Activated gamma-delta T cell treated with anti-CD3 and anti-CD28 coated beads, Interleukin-2, amount 50 U/mL, for 16 hours (primary cell): ENCODE measurements around the gene PJVK.
A peak's percentile ranks its signal among the peaks of the same experiment; 100 is the strongest.
"Not testable (repeated sequence)": the region's sequence is repeated elsewhere in the genome, so short reads cannot be mapped to it uniquely, and the experiment has no call there.

Experiments
- DNase-seq: peaks from one replicate; pipeline ENCODE4 v3.0.0-alpha.2; 2020; ENCODE audit warnings: low read depth

PJVK gene

DNA sequence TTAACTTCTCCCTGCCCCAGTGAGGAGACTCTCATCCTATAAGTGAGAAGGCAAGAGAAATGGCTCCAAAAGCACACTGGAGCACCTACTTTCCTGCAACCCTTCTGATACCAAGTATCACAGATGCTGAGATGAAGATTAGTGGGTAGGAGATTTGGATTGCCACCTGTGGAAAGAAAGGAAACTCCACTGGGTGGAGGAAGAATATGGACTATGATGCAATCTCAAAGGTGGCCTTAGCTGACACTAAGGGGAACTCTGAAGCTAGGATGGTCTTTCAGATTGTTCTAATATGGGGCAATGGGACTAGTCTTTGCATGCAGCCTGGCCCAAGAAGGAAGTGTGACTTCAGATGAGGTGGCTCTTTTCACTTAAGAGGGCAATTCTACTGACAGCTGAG is 21.8 kb upstream of the PJVK start:
- no peak for DNase-seq

DNA sequence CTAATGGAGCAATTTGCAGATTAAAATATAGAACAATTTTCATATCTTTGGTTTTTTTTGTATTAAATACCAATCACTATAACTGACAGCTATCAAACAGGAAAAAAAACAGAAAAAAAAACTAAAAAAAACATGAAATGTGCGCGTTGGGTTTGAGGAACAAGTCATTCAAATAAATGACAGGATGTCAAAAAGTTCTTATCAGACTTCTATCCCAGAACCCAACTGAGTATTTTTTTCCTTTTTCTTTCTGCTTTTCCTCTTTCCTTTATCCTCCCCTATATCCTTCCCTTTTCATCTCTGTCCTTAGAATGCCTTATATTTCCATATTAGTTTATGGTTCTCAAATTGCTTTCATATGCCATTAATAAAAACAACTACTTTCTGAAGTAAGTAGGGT is 14.5 kb upstream of the PJVK start:
- DNase-seq = no peak

DNA sequence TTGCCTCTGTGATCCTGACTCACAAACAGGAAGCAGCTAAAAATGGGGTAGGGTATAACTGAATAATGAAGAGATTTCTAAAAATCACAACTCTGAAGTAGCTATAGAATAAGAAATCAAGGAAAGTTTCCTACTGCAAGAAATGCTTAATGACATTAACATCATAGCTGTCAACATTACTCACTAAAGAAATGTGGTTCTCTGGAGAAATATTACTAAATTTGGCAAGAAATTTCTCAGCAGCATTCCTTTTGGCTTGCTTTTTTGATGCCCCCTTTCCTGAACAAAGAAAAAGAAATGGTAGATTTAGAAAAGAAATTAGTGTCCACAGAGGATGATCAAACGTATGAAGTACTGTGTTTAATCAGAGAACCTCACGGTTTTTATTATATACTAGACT is 9.8 kb upstream of the PJVK start:
- DNase-seq = no peak

- DNase-seq = no peak
Observed at GRCh38 chr2:178448968-178449661, 2.1 kb upstream of the PJVK start.

GRCh38 chr2:178449700-178450523 is 1.3 kb upstream of the PJVK start:
- DNase-seq = no peak

DNA sequence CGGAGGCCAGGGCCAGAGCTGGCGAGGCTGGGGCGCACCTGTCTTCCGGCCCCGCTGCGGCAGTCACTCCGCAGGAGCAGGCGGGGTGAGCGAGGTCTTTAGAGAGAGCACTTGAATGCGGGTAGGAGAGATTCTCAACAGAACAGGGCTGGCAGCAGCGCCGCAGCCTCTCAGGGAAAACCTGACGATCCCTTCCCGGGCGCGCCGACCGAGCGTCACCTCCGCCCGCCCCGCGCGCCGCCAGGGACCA is 729 bp upstream of the PJVK start:
- peak; percentile 62 for DNase-seq

GRCh38 chr2:178452334-178452733 is 1.2 kb downstream of the PJVK start:
- DNase-seq = no peak

GRCh38 chr2:178452870-178453269 is 1.7 kb downstream of the PJVK start:
- no peak for DNase-seq

GRCh38 chr2:178455947-178456346 is 4.8 kb downstream of the PJVK start:
- no peak for DNase-seq

DNA sequence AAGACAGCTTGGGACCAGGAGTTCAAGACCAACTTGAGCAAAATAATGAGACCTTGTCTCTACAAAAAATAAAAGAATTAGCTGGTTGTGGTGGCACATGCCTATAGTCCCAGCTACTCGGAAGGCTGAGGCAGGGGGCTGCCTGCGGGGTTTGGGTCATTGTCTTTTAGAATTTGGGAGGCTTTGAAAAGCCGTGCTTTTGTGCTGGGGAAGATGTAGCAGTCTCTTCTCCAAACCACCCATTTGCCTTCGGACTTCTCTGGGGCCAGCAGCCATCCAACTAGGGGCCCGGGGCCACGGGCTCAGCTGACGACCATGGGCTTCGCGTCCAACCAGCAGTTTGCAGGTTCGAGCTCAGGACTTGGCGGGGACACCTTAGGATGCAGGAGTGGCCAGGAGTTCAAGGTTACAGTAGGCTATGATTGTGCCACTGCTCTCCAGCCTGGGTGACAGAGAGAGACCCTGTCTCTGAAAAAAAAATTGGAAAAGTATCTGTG is 6.3 kb downstream of the PJVK start:
- no peak for DNase-seq

DNA sequence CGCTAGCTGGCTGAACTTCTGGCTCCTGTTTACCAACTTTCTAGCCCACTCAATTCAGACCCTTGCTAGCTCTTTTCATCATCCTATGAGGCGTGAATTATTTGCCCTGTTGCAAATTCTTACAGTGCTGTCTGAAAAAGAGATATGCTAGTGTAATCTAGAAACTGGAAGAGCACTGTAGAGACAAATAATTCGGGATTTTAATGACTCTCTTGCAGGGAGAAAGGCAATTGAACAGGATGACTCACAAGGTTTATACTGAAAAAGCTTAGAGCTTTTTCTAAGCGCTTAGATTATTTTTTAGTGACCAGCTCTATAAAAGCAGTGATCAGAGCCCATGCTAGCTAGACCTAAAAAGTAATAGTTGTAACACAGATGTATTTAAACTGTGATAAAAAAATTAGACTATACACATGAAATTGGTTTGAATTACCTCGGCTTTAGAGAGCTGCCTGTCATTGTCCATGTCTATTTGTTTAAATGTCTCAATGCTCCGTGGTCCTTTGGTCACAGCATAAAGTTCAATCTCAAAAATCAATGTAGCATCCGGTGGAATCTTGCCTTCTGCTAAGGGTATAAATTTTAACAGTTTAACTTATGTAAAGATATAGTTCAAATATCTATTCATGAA is 18.2 kb downstream of the PJVK start:
- DNase-seq = no peak

GRCh38 chr2:178471313-178471712 is 20.1 kb downstream of the PJVK start:
- DNase-seq = not testable (repeated sequence)

- no peak for DNase-seq
Observed at GRCh38 chr2:178473373-178473772, 22.2 kb downstream of the PJVK start.

DNA sequence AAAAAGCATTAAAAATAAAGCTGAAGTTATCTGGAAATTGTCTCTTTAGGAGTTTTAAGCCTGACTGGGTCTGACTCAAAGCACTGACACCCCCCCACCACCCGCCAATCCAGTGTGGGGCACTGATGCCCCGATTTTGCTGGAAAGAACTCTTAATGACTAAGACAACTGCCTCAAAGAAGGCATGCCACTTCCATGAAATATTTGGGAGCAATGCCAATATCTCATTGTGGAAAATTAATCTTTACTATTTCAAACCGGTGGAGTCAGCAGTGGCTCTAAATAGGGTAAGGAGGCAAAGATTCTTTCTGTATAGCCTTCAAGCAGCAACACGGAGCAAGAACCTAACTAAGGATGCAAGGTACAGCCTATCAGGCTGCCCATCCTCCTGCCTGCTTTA is 22.8 kb downstream of the PJVK start:
- no peak for DNase-seq

GRCh38 chr2:178474560-178474959 is 23.4 kb downstream of the PJVK start:
- no peak for DNase-seq

DNA sequence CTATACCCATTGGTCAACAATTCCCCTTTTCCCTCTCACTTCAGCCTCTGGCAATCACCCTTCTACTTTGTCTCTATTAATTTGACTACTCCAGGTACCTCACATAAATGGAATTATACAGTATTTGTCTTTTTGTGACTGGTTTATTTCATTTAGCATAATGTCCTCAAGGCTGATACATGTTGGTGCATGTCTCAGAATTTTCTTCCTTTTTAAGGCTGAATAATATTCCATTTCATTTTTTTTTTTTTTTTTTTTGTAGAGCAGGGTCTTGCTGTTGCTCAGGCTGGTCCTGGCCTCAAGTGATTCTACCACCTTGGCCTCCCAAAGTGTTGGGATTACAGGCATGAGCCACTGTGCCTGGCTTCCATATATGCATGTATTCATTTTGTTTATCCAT is 25.3 kb downstream of the PJVK start:
- no peak for DNase-seq

- DNase-seq = no peak
Observed at GRCh38 chr2:178477443-178478129, 26.4 kb downstream of the PJVK start.

- DNase-seq = no peak
Observed at GRCh38 chr2:178478130-178478438, 26.9 kb downstream of the PJVK start.

- peak; percentile 75 for DNase-seq
Observed at GRCh38 chr2:178478439-178479274, 27.5 kb downstream of the PJVK start, which contains the start of gene FKBP7. FKBP7 (minus strand) TSS chr2:178478600; CDS start chr2:178478499, 101 bp downstream.

DNA sequence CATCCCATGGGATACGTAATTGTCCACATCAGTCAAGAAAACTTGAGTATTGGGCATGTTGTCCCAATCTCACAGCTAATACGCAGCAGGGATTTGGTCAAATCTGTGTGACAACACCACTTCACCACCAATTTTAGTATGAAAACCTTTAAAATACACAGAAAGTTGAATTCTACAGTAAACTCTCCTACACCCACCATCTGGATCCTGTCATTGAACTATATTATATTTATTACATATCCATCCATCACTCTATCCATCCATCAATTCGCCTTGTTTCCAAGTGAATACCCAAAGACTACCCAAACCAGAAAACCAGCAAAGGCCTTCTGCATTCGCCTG is 28.1 kb downstream of the PJVK start:
- DNase-seq = no peak

- DNase-seq = no peak
Observed at GRCh38 chr2:178479758-178480226, 28.6 kb downstream of the PJVK start.
